A673 (cell line): Measurements from ENCODE around the gene ZNF24. TPM values are rescaled to one million over a fixed set of nuclear protein-coding genes. Genes with fewer than 3 reads are reported as not detected.

ENCODE experiments used
- BruUV-seq: library from RNA; stranded (reverse); fragments of 400-500 nt; replicated peaks from 2 replicates; lab custom pipeline; 2021; lab: Mats Ljungman, UMichigan
- CTCF ChIA-PET: fragments of 300-600 bp; sonication (Branson Sonifier 250); formaldehyde crosslinking; loops from one replicate; lab custom pipeline; 2022; ENCODE audit warnings: antibody characterized with exemption; lab: Charles Lee
- POLR2A ChIA-PET: fragments of 300-600 bp; sonication (Branson Sonifier 250); formaldehyde crosslinking; loops from one replicate; lab custom pipeline; 2022; ENCODE audit warnings: antibody characterized with exemption; ENCODE audit not compliant: low non-redundant PET; lab: Charles Lee
- DNase-seq: peaks from one replicate; pipeline ENCODE4 v3.0.0-alpha.2; 2015; ENCODE audit warnings: low spot score
- H3K27ac ChIP-seq: fragments of 200-600 bp; sonication (generic); 2 replicates; pipeline ENCODE4 v1.5.1; 2016; ENCODE audit warnings: mixed run types, low read depth, mild to moderate bottlenecking, mixed read lengths, antibody characterized with exemption, low read length; ENCODE audit not compliant: poor library complexity, severe bottlenecking
- H3K27me3 ChIP-seq: fragments of 200-600 bp; sonication (generic); replicated peaks from 2 replicates; pipeline ENCODE4 v1.6.1; 2017; ENCODE audit warnings: mixed run types, low read depth, mild to moderate bottlenecking, mixed read lengths, antibody characterized with exemption, low read length; ENCODE audit not compliant: insufficient read depth, poor library complexity
- H3K36me3 ChIP-seq: fragments of 200-600 bp; sonication (generic); 2 replicates; pipeline ENCODE4 v1.6.1; 2016; ENCODE audit warnings: mixed run types, mild to moderate bottlenecking, mixed read lengths, antibody characterized with exemption, low read length; ENCODE audit not compliant: insufficient read depth, poor library complexity, severe bottlenecking
- H3K4me1 ChIP-seq: fragments of 200-600 bp; sonication (generic); 2 replicates; pipeline ENCODE4 v1.6.1; 2017; ENCODE audit warnings: mixed run types, mild to moderate bottlenecking, mixed read lengths, antibody characterized with exemption, low read length; ENCODE audit not compliant: insufficient read depth, poor library complexity, severe bottlenecking
- H3K4me3 ChIP-seq: fragments of 200-600 bp; sonication (generic); 2 replicates; pipeline ENCODE4 v1.5.1; 2016; ENCODE audit warnings: low read depth, mixed run types, mild to moderate bottlenecking, mixed read lengths, low read length; ENCODE audit not compliant: poor library complexity, severe bottlenecking
- H3K9me3 ChIP-seq: fragments of 200-600 bp; sonication (generic); 2 replicates; pipeline ENCODE4 v1.6.1; 2016; ENCODE audit warnings: mixed run types, low read depth, mild to moderate bottlenecking, mixed read lengths, antibody characterized with exemption, low read length; ENCODE audit not compliant: poor library complexity, severe bottlenecking
- CTCF ChIP-seq: fragments of 300-800, 200-600 bp; sonication (generic); conservative IDR thresholded peaks from 2 replicates; pipeline ENCODE4 v1.5.1; 2017; ENCODE audit warnings: low read depth, mild to moderate bottlenecking, antibody characterized with exemption, low read length, moderate library complexity, mixed read lengths
- EZH2 ChIP-seq: fragments of 200-600 bp; sonication (generic); IDR thresholded peaks from 2 replicates; pipeline ENCODE4 v1.6.1; 2017; ENCODE audit warnings: borderline replicate concordance, low read depth, mild to moderate bottlenecking, mixed read lengths, antibody characterized with exemption, low read length; ENCODE audit not compliant: poor library complexity, severe bottlenecking
- intact Hi-C: fragments of 100-400 bp; cut with micrococcal nuclease; formaldehyde crosslinking; loops from one replicate; pipeline ENCODE4 v1.10.0; 2022; ENCODE audit not compliant: unreplicated experiment
- total RNA-seq: library from RNA; stranded (reverse); gene quantifications from 2 replicates; pipeline ENCODE4 v1.2.3, GENCODE V29; 2021

Gene ZNF24
- total RNA-seq, 1 experiment from 2014 or later, result 63.3 TPM

- POLR2A ChIA-PET, result no interaction called here
- no peak overlapping the region for H3K27ac ChIP-seq
- H3K4me1 ChIP-seq, result no peaks in the 10 kb centered on the region
- CTCF ChIA-PET, result no interaction called here
- H3K4me3 ChIP-seq, result no peak overlapping the region
- peaks cover 68% of the 10 kb centered on the region for H3K36me3 ChIP-seq
- no peak for TF ChIP-seq EZH2
- no peak for TF ChIP-seq CTCF
- no TSS peak for BruUV-seq
- DNase-seq, result no peak
- H3K9me3 ChIP-seq, result no peaks in the 10 kb centered on the region
- H3K27me3 ChIP-seq, result no peaks in the 10 kb centered on the region
- intact Hi-C loops, result no loop called here
These were observed 10.0 kb downstream of the ZNF24 start for GRCh38 chr18:35334212-35334611.

GRCh38 chr18:35331367-35332087, 12.7 kb downstream of the ZNF24 start:
- no peak for DNase-seq
- Histone ChIP-seq H3K4me1 (no peaks in the 10 kb centered on the region), H3K27ac (no peak overlapping the region), H3K9me3 (no peaks in the 10 kb centered on the region), H3K4me3 (no peak overlapping the region), H3K27me3 (no peaks in the 10 kb centered on the region), H3K36me3 (peaks cover 42% of the 10 kb centered on the region)
- intact Hi-C loops, result no loop called here
- TF ChIP-seq EZH2 (no peak), CTCF (no peak)
- no TSS peak for BruUV-seq
- POLR2A ChIA-PET, result no interaction called here
- CTCF ChIA-PET, result no interaction called here

- intact Hi-C loops, result no loop called here
- ChIA-PET CTCF (no interaction called here), POLR2A (no interaction called here)
These were observed 15.4 kb downstream of the ZNF24 start for GRCh38 chr18:35328868-35329267.

More at GRCh38 chr18:35328868-35329267, 15.4 kb downstream of the ZNF24 start:
- H3K4me3 ChIP-seq, result no peak overlapping the region
- H3K27ac ChIP-seq, result no peak overlapping the region
- no peak for TF ChIP-seq CTCF
- no peak for TF ChIP-seq EZH2
- BruUV-seq, result no TSS peak
- no peak for DNase-seq
- no peaks in the 10 kb centered on the region for H3K27me3 ChIP-seq
- peaks cover 16% of the 10 kb centered on the region for H3K36me3 ChIP-seq
- no peaks in the 10 kb centered on the region for H3K4me1 ChIP-seq
- H3K9me3 ChIP-seq, result no peaks in the 10 kb centered on the region
